Breast epithelium (tissue), 3 donors: ENCODE results near the gene ARSK.

Experiments used
- POLR2A ChIP-seq: fragments of 450-650 bp; IDR thresholded peaks from one replicate; pipeline ENCODE4 v1.6.1; 2016; ENCODE audit warnings: antibody characterized with exemption, mild to moderate bottlenecking, moderate library complexity
- POLR2AphosphoS5 ChIP-seq, 3 donors: sonication (generic); formaldehyde crosslinking; IDR thresholded peaks; one replicate each; pipeline ENCODE4 v1.6.1; 2017; ENCODE audit warnings: antibody characterized with exemption in 3 of 3
- TF ChIP-seq, protein P1 (sequence below), 3 donors: fragments of 450-650 bp; IDR thresholded peaks; one replicate each; pipeline ENCODE4 v1.5.1; 2016 to 2017; ENCODE audit warnings: antibody characterized with exemption in 3 of 3, mild to moderate bottlenecking in 3 of 3, moderate library complexity in 3 of 3

DNA sequence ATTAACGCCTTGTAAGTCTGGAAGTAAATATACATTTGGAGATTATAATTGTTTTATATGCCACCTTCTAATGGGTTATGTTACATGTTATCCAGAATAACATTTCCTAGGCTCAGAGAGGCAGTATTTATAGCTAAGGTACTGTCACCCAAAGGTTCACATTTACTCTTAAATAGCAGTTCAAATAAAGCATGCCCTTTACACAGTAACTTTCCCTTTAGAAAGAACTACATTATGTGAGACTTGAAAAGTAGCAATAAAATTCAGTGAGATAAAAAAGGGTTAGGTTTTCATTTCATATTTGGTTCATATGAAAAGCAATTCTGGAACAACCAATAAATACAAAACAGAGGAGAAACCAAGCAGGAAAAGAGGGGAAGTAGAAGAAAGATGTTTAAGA is 35.2 kb upstream of the ARSK start:
- TF ChIP-seq, protein P1, sequence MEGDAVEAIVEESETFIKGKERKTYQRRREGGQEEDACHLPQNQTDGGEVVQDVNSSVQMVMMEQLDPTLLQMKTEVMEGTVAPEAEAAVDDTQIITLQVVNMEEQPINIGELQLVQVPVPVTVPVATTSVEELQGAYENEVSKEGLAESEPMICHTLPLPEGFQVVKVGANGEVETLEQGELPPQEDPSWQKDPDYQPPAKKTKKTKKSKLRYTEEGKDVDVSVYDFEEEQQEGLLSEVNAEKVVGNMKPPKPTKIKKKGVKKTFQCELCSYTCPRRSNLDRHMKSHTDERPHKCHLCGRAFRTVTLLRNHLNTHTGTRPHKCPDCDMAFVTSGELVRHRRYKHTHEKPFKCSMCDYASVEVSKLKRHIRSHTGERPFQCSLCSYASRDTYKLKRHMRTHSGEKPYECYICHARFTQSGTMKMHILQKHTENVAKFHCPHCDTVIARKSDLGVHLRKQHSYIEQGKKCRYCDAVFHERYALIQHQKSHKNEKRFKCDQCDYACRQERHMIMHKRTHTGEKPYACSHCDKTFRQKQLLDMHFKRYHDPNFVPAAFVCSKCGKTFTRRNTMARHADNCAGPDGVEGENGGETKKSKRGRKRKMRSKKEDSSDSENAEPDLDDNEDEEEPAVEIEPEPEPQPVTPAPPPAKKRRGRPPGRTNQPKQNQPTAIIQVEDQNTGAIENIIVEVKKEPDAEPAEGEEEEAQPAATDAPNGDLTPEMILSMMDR (IDR thresholded peaks at IDR 0.05), result no peak
- TF ChIP-seq POLR2A (no peak), POLR2AphosphoS5 (IDR thresholded peaks at IDR 0.05) (no peak)
